Measurements from ENCODE around the gene GFOD1. TPM values are rescaled to one million over a fixed set of nuclear protein-coding genes. Genes with fewer than 3 reads are reported as not detected.

GFOD1 gene
- total and polyA plus RNA-seq, 10 of the 15 experiments (the other 5 are each of a cell fraction or from before 2014, with no cell fraction given), result 6.5 to 41.4 (median 16.0) TPM

GRCh38 chr6:13472976-13473767, 14.2 kb downstream of the GFOD1 start:
- H3K79me2 ChIP-seq (ENCODE audit: control insufficient read depth, insufficient read depth, low read length), result peaks cover 71% of the 10 kb centered on the region
- H3K36me3 ChIP-seq (ENCODE audit: control insufficient read depth in 2 of 2, insufficient read depth in 2 of 2, low read length in 1 of 2), result peaks cover 11 to 20% of the 10 kb centered on the region in 2 experiments
- FAIRE-seq (no peak), ATAC-seq (no peak), DNase-seq (ENCODE audit: low read depth, low spot score) (no peak)
- ChIA-PET CTCF (interaction anchor here (0.9 kb wide), 1 partner anchor 10 kb away, joined by 3 read pairs; no protein-coding TSS in a partner anchor), SMC1A (ENCODE audit: uncharacterized antibody, unreplicated experiment) (interaction anchor here (0.7 to 6.8 kb wide), 9 partner anchors 7 to 145 kb away, joined by 3 to 55 read pairs (median 4); no protein-coding TSS in a partner anchor), POLR2A (interaction anchor here (1.0 to 2.1 kb wide), 4 partner anchors 11 to 46 kb away, joined by 3 to 8 read pairs (median 4); no protein-coding TSS in a partner anchor), RAD21 (ENCODE audit: unreplicated experiment) (interaction anchor here (0.7 to 2.1 kb wide), 4 partner anchors 13 to 41 kb away, joined by 3 to 5 read pairs (median 4); no protein-coding TSS in a partner anchor)
- no peak overlapping the region for H2AFZ ChIP-seq (ENCODE audit: control insufficient read depth, low read depth, low read length)
- H3K4me3 ChIP-seq, result no peak overlapping the region
- no peaks in the 10 kb centered on the region for H3K27me3 ChIP-seq (replicated peaks in 1 of 2; ENCODE audit: control insufficient read depth in 2 of 2, insufficient read depth in 2 of 2, low read length in 1 of 2)
- no TSS peak for BruUV-seq (replicated peaks)
- peaks cover 7% of the 10 kb centered on the region; the same call in 2 of the 3 replicates for H3K9me3 ChIP-seq (replicated peaks; ENCODE audit: control insufficient read depth, insufficient read depth, low read length)
- no peak overlapping the region for H3K27ac ChIP-seq (ENCODE audit: control insufficient read depth, insufficient read depth)
- H3K4me1 ChIP-seq (ENCODE audit: control insufficient read depth, insufficient read depth, low read length), result peaks cover 41% of the 10 kb centered on the region
- WGBS (ENCODE audit: insufficient coverage, insufficient replicate concordance, low lambda C conversion rate, missing lambda C conversion rate), result 91% methylated on average over 5 of the region's 5 CpGs
- in situ Hi-C loops (cut with MboI), result no loop called here
- H4K20me1 ChIP-seq (ENCODE audit: control insufficient read depth, insufficient read depth), result no peaks in the 10 kb centered on the region
- intact Hi-C loops (cut with micrococcal nuclease; ENCODE audit: unreplicated experiment), result loop anchor here (5.0 kb wide), 1 partner anchor 96 kb away; no protein-coding TSS in a partner anchor
- peak overlapping the region; percentile 2; the same call in 1 of the 2 replicates for H3K4me2 ChIP-seq (ENCODE audit: control insufficient read depth, insufficient read depth)
- H3K9ac ChIP-seq (ENCODE audit: control insufficient read depth, insufficient read depth, low read length), result no peak overlapping the region
- no peak for TF ChIP-seq DPF2 (IDR thresholded peaks at IDR 0.05)
- no peak for TF ChIP-seq ZNF622 (IDR thresholded peaks at IDR 0.05)
- TF ChIP-seq PRDM15 (CRISPR knock-in tag; IDR thresholded peaks at IDR 0.05), result no peak
- no peak for TF ChIP-seq ELK1 (IDR thresholded peaks at IDR 0.05; ENCODE audit: low read depth, low read length)
- no peak for TF ChIP-seq GABPA (IDR thresholded peaks at IDR 0.05; ENCODE audit: low read depth)
- no peak for TF ChIP-seq ZBED1 (IDR thresholded peaks at IDR 0.05; ENCODE audit: borderline replicate concordance)
- no peak for TF ChIP-seq STAT3 (IDR thresholded peaks at IDR 0.05; ENCODE audit: low read depth, low read length)
- no peak for TF ChIP-seq NFYA (IDR thresholded peaks at IDR 0.05; ENCODE audit: borderline replicate concordance, low read depth, low read length)
- no peak for TF ChIP-seq SIX5 (IDR thresholded peaks at IDR 0.05; ENCODE audit: low read depth, low read length, severe bottlenecking)
- TF ChIP-seq PAX8 (IDR thresholded peaks at IDR 0.05), result no peak
- no peak for TF ChIP-seq ZNF217 (IDR thresholded peaks at IDR 0.05)
- no peak for TF ChIP-seq BCL11A (IDR thresholded peaks at IDR 0.05; ENCODE audit: low read depth, low read length)
- TF ChIP-seq ZNF384 (IDR thresholded peaks at IDR 0.05; ENCODE audit: borderline replicate concordance, low read depth, low read length), result no peak
- TF ChIP-seq TAF1 (IDR thresholded peaks at IDR 0.05; ENCODE audit: borderline replicate concordance, low read depth, low read length), result no peak
- no peak for TF ChIP-seq PML (IDR thresholded peaks at IDR 0.05; ENCODE audit: low read length)
- no peak for TF ChIP-seq ZZZ3 (IDR thresholded peaks at IDR 0.05; ENCODE audit: control insufficient read depth, insufficient read length, low read depth)
- no peak for TF ChIP-seq SKIL (IDR thresholded peaks at IDR 0.05; ENCODE audit: low read depth, poor library complexity, severe bottlenecking)
- TF ChIP-seq BMI1 (IDR thresholded peaks at IDR 0.05; ENCODE audit: borderline replicate concordance), result no peak

Measured in GM12878 (cell line).